ENCODE measurements around the gene LAYN. TPM values are rescaled to one million over a fixed set of nuclear protein-coding genes. Genes with fewer than 3 reads are reported as not detected.
A peak's percentile ranks its signal among the peaks of the same experiment; 100 is the strongest.

The LAYN gene
- total and polyA plus RNA-seq, 2 of the 13 experiments (the other 11 are each of a cell fraction or from before 2014, with no cell fraction given): 0.17 TPM; not detected in 1

DNA sequence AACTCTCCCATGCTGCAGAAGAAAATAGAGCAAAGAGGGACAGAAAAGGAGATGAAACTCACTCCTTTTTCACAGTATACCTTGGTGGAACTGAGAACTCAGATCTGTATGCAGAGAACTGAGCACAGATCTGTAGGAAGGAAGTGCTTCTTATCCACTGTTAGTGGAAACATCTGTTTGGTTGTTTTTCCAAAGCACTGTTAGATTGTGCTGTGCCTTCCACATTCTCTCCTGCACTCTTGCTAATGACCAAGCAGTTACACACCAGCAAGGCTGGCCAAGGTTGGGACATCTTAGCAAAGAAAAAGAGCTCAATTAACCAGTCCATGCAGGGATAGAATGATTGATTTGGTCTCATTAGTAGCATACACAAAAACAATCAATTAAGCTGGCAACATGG is 41.6 kb downstream of the LAYN start:
- ChIA-PET POLR2A (no interaction called here), CTCF (ENCODE audit: low intra/inter-chr PET ratio, low total read pairs) (no interaction called here)
- in situ Hi-C loops (cut with HindIII; ENCODE audit: extremely low pct_ligation_motif_present, low pct_unique_long_range_greater_than_20kb) (no loop called here), intact Hi-C loops (cut with micrococcal nuclease; ENCODE audit: unreplicated experiment) (loop anchor here (5.0 kb wide), 1 partner anchor 125 kb away; no protein-coding TSS in a partner anchor)
- no peak for DNase-seq (ENCODE audit: low spot score)
- peak overlapping the region; percentile 12 for H2AFZ ChIP-seq (ENCODE audit: low read length)
- no peak overlapping the region for H3K27ac ChIP-seq (ENCODE audit: extremely low read length, insufficient read depth, low read length)
- H3K9me3 ChIP-seq (ENCODE audit: low read length): no peaks in the 10 kb centered on the region
- no peaks in the 10 kb centered on the region for H3K27me3 ChIP-seq (ENCODE audit: control insufficient read depth in 1 of 2, insufficient read depth in 2 of 2, low read length in 2 of 2)
- no peak for ATAC-seq
- H3K4me3 ChIP-seq (replicated peaks in 1 of 3; ENCODE audit: insufficient read depth in 1 of 3, low read depth in 2 of 3, low read length in 3 of 3): no peak overlapping the region
- TF ChIP-seq MEIS2 (CRISPR knock-in tag; IDR thresholded peaks at IDR 0.05) (no peak), ZFX (CRISPR knock-in tag; IDR thresholded peaks at IDR 0.05; ENCODE audit: low read depth) (no peak), ZFP90 (CRISPR knock-in tag; IDR thresholded peaks at IDR 0.05; ENCODE audit: borderline replicate concordance) (no peak), CBFB (CRISPR knock-in tag; IDR thresholded peaks at IDR 0.05) (no peak), TBP (CRISPR knock-in tag; IDR thresholded peaks at IDR 0.05) (no peak), GZF1 (CRISPR knock-in tag; IDR thresholded peaks at IDR 0.05) (no peak), SRSF9 (IDR thresholded peaks at IDR 0.05; ENCODE audit: borderline replicate concordance, insufficient read depth, low read depth, low read length, poor library complexity, severe bottlenecking) (no peak), CHCHD3 (CRISPR knock-in tag; IDR thresholded peaks at IDR 0.05) (no peak), ZBTB20 (CRISPR knock-in tag; IDR thresholded peaks at IDR 0.05; ENCODE audit: borderline replicate concordance, low read depth) (no peak), POLR2A (IDR thresholded peaks at IDR 0.05; ENCODE audit: insufficient read depth in 1 of 2, low read depth in 2 of 2, low read length in 2 of 2) (no peak), ZMYM4 (CRISPR knock-in tag; IDR thresholded peaks at IDR 0.05) (no peak), MAFK (conservative IDR thresholded peaks at IDR 0.05 in 1 of 2, IDR thresholded peaks at IDR 0.05 in 1 of 2; ENCODE audit: low read length in 2 of 2) (no peak)
- TF ChIP-seq, protein P1, sequence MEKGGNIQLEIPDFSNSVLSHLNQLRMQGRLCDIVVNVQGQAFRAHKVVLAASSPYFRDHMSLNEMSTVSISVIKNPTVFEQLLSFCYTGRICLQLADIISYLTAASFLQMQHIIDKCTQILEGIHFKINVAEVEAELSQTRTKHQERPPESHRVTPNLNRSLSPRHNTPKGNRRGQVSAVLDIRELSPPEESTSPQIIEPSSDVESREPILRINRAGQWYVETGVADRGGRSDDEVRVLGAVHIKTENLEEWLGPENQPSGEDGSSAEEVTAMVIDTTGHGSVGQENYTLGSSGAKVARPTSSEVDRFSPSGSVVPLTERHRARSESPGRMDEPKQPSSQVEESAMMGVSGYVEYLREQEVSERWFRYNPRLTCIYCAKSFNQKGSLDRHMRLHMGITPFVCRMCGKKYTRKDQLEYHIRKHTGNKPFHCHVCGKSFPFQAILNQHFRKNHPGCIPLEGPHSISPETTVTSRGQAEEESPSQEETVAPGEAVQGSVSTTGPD (CRISPR knock-in tag; IDR thresholded peaks at IDR 0.05): no peak
- TF ChIP-seq, protein P2, sequence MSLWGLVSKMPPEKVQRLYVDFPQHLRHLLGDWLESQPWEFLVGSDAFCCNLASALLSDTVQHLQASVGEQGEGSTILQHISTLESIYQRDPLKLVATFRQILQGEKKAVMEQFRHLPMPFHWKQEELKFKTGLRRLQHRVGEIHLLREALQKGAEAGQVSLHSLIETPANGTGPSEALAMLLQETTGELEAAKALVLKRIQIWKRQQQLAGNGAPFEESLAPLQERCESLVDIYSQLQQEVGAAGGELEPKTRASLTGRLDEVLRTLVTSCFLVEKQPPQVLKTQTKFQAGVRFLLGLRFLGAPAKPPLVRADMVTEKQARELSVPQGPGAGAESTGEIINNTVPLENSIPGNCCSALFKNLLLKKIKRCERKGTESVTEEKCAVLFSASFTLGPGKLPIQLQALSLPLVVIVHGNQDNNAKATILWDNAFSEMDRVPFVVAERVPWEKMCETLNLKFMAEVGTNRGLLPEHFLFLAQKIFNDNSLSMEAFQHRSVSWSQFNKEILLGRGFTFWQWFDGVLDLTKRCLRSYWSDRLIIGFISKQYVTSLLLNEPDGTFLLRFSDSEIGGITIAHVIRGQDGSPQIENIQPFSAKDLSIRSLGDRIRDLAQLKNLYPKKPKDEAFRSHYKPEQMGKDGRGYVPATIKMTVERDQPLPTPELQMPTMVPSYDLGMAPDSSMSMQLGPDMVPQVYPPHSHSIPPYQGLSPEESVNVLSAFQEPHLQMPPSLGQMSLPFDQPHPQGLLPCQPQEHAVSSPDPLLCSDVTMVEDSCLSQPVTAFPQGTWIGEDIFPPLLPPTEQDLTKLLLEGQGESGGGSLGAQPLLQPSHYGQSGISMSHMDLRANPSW (CRISPR knock-in tag; IDR thresholded peaks at IDR 0.05; ENCODE audit: borderline replicate concordance): no peak
- TF ChIP-seq, protein P3, sequence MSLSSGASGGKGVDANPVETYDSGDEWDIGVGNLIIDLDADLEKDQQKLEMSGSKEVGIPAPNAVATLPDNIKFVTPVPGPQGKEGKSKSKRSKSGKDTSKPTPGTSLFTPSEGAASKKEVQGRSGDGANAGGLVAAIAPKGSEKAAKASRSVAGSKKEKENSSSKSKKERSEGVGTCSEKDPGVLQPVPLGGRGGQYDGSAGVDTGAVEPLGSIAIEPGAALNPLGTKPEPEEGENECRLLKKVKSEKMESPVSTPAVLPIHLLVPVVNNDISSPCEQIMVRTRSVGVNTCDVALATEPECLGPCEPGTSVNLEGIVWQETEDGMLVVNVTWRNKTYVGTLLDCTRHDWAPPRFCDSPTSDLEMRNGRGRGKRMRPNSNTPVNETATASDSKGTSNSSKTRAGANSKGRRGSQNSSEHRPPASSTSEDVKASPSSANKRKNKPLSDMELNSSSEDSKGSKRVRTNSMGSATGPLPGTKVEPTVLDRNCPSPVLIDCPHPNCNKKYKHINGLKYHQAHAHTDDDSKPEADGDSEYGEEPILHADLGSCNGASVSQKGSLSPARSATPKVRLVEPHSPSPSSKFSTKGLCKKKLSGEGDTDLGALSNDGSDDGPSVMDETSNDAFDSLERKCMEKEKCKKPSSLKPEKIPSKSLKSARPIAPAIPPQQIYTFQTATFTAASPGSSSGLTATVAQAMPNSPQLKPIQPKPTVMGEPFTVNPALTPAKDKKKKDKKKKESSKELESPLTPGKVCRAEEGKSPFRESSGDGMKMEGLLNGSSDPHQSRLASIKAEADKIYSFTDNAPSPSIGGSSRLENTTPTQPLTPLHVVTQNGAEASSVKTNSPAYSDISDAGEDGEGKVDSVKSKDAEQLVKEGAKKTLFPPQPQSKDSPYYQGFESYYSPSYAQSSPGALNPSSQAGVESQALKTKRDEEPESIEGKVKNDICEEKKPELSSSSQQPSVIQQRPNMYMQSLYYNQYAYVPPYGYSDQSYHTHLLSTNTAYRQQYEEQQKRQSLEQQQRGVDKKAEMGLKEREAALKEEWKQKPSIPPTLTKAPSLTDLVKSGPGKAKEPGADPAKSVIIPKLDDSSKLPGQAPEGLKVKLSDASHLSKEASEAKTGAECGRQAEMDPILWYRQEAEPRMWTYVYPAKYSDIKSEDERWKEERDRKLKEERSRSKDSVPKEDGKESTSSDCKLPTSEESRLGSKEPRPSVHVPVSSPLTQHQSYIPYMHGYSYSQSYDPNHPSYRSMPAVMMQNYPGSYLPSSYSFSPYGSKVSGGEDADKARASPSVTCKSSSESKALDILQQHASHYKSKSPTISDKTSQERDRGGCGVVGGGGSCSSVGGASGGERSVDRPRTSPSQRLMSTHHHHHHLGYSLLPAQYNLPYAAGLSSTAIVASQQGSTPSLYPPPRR (CRISPR knock-in tag; IDR thresholded peaks at IDR 0.05; ENCODE audit: borderline replicate concordance): no peak
- no peaks in the 10 kb centered on the region for H4K20me1 ChIP-seq (ENCODE audit: insufficient read depth, low read length)
- H3K9ac ChIP-seq (ENCODE audit: insufficient read depth, low read depth, low read length): no peak overlapping the region
- no TSS peak for BruUV-seq (replicated peaks)
- H3K36me3 ChIP-seq (replicated peaks in 1 of 2; ENCODE audit: control insufficient read depth in 1 of 2, insufficient read depth in 2 of 2, low read length in 2 of 2): no peaks in the 10 kb centered on the region
- H3K4me2 ChIP-seq (ENCODE audit: low read depth, low read length): no peak overlapping the region
- no peak for FAIRE-seq
- no peaks in the 10 kb centered on the region for H3K79me2 ChIP-seq (ENCODE audit: insufficient read depth, low read length)
- peaks cover 17% of the 10 kb centered on the region for H3K4me1 ChIP-seq (ENCODE audit: insufficient read depth, low read length)
